ENCODE measurements around the gene CLCN1. TPM values are rescaled to one million over a fixed set of nuclear protein-coding genes. Genes with fewer than 3 reads are reported as not detected.
"Not testable (repeated sequence)": the region's sequence is repeated elsewhere in the genome, so short reads cannot be mapped to it uniquely, and the experiment has no call there.

Gene CLCN1
- total RNA-seq, 4 donors from 2014 or later: not detected

DNA sequence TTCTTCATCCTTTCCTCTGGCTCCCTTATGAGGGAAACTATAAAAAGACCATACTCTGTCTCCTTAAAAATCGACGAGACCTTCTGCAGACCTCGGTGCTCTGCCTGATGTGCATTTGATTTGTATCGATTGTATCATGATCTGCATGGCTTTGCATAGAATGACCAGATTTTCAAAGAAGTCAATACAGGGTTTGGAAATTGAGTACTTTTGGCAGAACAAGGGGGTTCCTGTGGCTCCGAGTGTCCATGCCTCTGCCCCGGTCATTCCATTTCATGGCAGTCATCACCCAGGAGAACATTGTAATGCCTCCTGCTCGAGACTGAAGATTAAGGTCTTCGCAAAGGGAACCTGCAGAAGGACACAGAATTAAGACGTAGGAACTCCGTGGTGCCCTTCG, 27.1 kb upstream of the CLCN1 start:
- H3K27ac ChIP-seq (replicated peaks in 1 of 4): peak overlapping the region; percentile 87 to 95 (median 90)

DNA sequence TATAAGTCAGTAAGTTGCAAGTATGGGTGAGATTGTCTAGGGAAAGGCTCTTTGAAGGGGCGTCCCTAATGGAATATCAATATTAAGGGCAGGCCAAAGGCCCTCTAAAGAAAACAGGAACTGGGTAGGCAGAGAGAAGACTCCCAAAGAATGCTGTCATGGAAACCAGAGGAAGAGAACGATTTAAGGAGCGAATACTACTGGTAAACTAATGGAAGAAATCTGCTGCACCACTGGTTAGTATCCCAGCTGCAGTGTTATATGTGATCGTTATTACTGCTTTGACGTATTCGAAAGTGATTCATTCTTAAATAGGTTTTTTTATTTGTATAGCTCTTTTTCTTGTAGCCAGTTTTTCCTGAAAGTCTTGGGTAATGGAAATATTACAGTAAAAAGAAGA, 26.5 kb upstream of the CLCN1 start:
- intact Hi-C loops (cut with DNase I): loop anchor here (2.0 kb wide), 1 partner anchor 27 kb away; the partner anchor contains the start of gene GSTK1
- H3K27ac ChIP-seq (replicated peaks in 1 of 4): peak overlapping the region; percentile 87 to 95 (median 90)

More for the DNA sequence above, 27.1 kb upstream of the CLCN1 start:
- DNase-seq (ENCODE audit: extremely low spot score): no peak
- peaks cover 18 to 26% (median 21%) of the 10 kb centered on the region in 4 donors for H3K36me3 ChIP-seq
- H3K9me3 ChIP-seq: no peaks in the 10 kb centered on the region
- TF ChIP-seq EP300 (IDR thresholded peaks at IDR 0.05) (no peak), POLR2AphosphoS5 (IDR thresholded peaks at IDR 0.05) (no peak), POLR2A (IDR thresholded peaks at IDR 0.05; ENCODE audit: low read depth) (no peak)
- TF ChIP-seq, protein P1, sequence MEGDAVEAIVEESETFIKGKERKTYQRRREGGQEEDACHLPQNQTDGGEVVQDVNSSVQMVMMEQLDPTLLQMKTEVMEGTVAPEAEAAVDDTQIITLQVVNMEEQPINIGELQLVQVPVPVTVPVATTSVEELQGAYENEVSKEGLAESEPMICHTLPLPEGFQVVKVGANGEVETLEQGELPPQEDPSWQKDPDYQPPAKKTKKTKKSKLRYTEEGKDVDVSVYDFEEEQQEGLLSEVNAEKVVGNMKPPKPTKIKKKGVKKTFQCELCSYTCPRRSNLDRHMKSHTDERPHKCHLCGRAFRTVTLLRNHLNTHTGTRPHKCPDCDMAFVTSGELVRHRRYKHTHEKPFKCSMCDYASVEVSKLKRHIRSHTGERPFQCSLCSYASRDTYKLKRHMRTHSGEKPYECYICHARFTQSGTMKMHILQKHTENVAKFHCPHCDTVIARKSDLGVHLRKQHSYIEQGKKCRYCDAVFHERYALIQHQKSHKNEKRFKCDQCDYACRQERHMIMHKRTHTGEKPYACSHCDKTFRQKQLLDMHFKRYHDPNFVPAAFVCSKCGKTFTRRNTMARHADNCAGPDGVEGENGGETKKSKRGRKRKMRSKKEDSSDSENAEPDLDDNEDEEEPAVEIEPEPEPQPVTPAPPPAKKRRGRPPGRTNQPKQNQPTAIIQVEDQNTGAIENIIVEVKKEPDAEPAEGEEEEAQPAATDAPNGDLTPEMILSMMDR (IDR thresholded peaks at IDR 0.05): no peak
- no peaks in the 10 kb centered on the region for H3K27me3 ChIP-seq
- intact Hi-C loops (cut with DNase I): loop anchor here (2.0 kb wide), 1 partner anchor 26 kb away; the partner anchor contains the start of gene GSTK1
- peak overlapping the region; percentile 81 to 97 (median 90) for H3K4me3 ChIP-seq
- peaks cover 27 to 40% (median 34%) of the 10 kb centered on the region in 4 donors for H3K4me1 ChIP-seq
- 2% methylated on average over 10 of the region's 11 CpGs for whole genome bisulfite sequencing

DNA sequence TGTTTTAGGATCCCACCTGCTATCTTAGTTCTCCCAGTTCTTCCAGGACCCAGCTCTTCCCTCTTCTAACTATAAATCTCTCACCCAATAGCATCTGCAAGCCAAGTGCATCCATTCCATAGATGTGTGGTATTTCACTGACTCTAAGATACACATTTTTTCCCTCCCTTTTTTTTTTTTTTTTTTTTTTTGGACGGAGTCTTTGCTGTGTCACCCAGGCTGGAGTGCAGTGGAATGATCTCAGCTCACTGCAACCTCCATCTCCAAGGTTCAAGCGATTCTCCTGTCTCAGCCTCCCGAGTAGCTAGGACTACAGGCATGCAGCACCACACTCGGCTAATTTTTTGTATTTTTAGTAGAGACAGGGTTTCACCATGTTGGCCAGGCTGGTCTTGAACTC, 26.0 kb upstream of the CLCN1 start:
- DNase-seq (ENCODE audit: extremely low spot score); H3K9me3 ChIP-seq; H3K27me3 ChIP-seq: not testable (repeated sequence)
- 64% methylated on average over 4 of the region's 4 CpGs for WGBS
- H3K36me3 ChIP-seq: peaks cover 28 to 36% (median 31%) of the 10 kb centered on the region in 4 donors
- peaks cover 27 to 38% (median 34%) of the 10 kb centered on the region in 4 donors for H3K4me1 ChIP-seq
- peak overlapping the region in 1 of 4 donors; percentile 91 for H3K27ac ChIP-seq (replicated peaks in 1 of 4)
- intact Hi-C loops (cut with DNase I): loop anchor here (2.0 kb wide), 1 partner anchor 27 kb away; the partner anchor contains the start of gene GSTK1
- peak overlapping the region in 2 of 4 donors; percentile 81 to 92 for H3K4me3 ChIP-seq

More for the DNA sequence above, 26.5 kb upstream of the CLCN1 start:
- no peaks in the 10 kb centered on the region for H3K27me3 ChIP-seq
- H3K36me3 ChIP-seq: peaks cover 24 to 32% (median 26%) of the 10 kb centered on the region in 4 donors
- H3K4me3 ChIP-seq: peak overlapping the region; percentile 81 to 97 (median 90)
- no peak for TF ChIP-seq EP300 (IDR thresholded peaks at IDR 0.05)
- no peak for TF ChIP-seq POLR2A (IDR thresholded peaks at IDR 0.05; ENCODE audit: low read depth)
- no peak for TF ChIP-seq POLR2AphosphoS5 (IDR thresholded peaks at IDR 0.05)
- TF ChIP-seq, protein P1 (IDR thresholded peaks at IDR 0.05): no peak
- H3K4me1 ChIP-seq: peaks cover 27 to 38% (median 34%) of the 10 kb centered on the region in 4 donors
- 25% methylated on average over 6 of the region's 6 CpGs for WGBS
- no peak for DNase-seq (ENCODE audit: extremely low spot score)
- H3K9me3 ChIP-seq: no peaks in the 10 kb centered on the region

DNA sequence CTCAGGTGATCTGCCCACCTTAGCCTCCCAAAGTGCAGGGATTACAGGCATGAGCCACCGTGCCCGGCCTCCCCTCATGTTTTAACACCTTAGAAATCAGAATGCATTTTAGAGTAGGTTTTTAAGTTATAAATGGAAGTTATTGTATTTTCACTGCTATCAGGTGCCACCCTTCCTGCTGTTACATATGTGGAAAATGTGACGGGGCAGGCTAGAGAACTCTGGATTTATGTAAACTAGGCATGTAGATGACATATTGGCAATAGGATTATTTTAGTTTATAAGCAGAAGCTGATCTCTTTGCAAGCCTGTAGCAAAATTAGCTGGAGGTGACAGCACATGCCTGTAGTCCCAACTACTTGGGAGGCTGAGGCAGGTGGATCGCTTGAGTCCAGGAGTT, 25.6 kb upstream of the CLCN1 start:
- 83% methylated on average over 4 of the region's 4 CpGs for WGBS
- DNase-seq (ENCODE audit: extremely low spot score): no peak

DNA sequence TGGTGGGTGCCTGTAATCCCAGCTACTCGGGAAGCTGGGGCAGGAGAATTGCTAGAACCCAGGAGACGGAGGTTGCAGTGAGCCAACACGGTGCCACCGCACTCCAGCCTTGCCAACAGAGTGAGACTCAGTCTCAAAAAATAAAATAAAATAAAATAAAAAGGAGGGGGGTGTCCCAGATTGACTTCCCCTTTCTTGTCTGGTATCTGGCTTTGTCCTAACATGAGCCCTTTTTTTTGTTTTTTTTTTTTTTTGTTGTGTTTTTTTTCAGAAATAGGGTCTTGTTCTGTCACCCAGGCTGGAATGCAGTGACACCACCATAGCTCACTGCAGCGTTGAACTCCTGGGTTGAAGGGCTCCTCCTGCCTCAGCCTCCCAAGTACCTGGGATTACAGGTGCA, 23.0 kb upstream of the CLCN1 start:
- H3K36me3 ChIP-seq: peaks cover 41 to 62% (median 52%) of the 10 kb centered on the region in 4 donors
- TF ChIP-seq POLR2AphosphoS5 (IDR thresholded peaks at IDR 0.05) (no peak), EP300 (IDR thresholded peaks at IDR 0.05) (no peak), POLR2A (IDR thresholded peaks at IDR 0.05; ENCODE audit: low read depth) (no peak)
- TF ChIP-seq, protein P1 (IDR thresholded peaks at IDR 0.05): no peak
- 92% methylated on average over 5 of the region's 5 CpGs for WGBS

More for the DNA sequence above, 25.6 kb upstream of the CLCN1 start:
- intact Hi-C loops (cut with DNase I): no loop called here
- peaks cover 32 to 40% (median 35%) of the 10 kb centered on the region in 4 donors for H3K36me3 ChIP-seq
- TF ChIP-seq EP300 (IDR thresholded peaks at IDR 0.05) (no peak), POLR2AphosphoS5 (IDR thresholded peaks at IDR 0.05) (no peak), POLR2A (IDR thresholded peaks at IDR 0.05; ENCODE audit: low read depth) (no peak)
- TF ChIP-seq, protein P1 (IDR thresholded peaks at IDR 0.05): no peak
- no peaks in the 10 kb centered on the region for H3K27me3 ChIP-seq
- no peaks in the 10 kb centered on the region for H3K9me3 ChIP-seq
- no peak overlapping the region for H3K27ac ChIP-seq (replicated peaks in 1 of 4)
- no peak overlapping the region for H3K4me3 ChIP-seq
- peaks cover 27 to 38% (median 34%) of the 10 kb centered on the region in 4 donors for H3K4me1 ChIP-seq

More for the DNA sequence above, 23.0 kb upstream of the CLCN1 start:
- Histone ChIP-seq H3K9me3 (no peaks in the 10 kb centered on the region), H3K27me3 (no peaks in the 10 kb centered on the region), H3K4me3 (no peak overlapping the region), H3K27ac (replicated peaks in 1 of 4) (no peak overlapping the region), H3K4me1 (peaks cover 25 to 38% (median 37%) of the 10 kb centered on the region in 4 donors)
- intact Hi-C loops (cut with DNase I): no loop called here
- DNase-seq (ENCODE audit: extremely low spot score): no peak

All from esophagus muscularis mucosa (tissue), 4 donors.